Measurements from ENCODE around the gene ST3GAL4.
"Not testable (repeated sequence)": the region's sequence is repeated elsewhere in the genome, so short reads cannot be mapped to it uniquely, and the experiment has no call there.

Gene ST3GAL4

DNA sequence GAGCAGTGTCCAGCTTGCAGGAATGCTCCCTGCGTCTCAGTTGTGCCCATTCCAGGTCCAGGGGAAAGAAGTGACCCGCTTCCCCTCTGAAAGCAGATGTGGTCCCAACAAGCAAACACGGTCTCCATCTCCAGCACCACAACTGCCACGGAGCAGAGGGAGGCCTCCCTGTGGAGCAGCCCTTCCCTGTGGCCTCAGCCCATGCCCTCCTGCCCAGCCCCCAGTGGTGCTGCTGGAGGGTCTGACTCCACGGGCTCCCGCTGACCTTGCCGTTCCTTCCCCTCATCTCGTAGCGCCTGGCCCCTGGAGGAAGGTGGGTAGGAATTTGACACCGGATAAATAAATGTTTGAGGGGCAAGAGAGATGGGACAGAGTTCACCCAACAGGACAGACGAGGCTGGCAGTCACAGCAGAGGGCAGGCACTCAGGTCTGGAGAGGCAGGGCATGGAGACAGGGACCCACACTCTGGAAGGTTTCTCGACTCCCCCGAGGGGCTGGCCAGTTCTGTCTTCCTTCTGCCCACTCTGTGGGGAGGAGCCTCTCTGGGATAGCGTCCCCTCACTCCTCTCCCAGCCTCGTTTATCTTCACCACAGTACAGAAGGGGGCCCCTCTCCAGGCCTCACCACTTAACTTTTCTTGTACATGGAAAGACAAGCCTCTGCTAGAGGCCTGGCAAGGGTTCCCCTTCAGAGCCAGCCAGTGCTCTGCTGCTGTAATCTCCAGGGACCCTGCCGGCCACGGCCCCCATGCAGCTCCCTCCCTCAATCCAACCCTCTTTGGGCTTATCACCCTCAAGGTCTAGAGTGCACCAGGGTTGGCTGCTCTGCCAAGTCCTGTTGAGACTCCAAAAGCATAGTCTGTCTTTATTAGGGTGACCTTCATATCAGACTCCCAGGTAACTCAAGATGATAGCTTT lies 7.5 kb upstream of the ST3GAL4 start:
- DNase-seq, result no peak

DNA sequence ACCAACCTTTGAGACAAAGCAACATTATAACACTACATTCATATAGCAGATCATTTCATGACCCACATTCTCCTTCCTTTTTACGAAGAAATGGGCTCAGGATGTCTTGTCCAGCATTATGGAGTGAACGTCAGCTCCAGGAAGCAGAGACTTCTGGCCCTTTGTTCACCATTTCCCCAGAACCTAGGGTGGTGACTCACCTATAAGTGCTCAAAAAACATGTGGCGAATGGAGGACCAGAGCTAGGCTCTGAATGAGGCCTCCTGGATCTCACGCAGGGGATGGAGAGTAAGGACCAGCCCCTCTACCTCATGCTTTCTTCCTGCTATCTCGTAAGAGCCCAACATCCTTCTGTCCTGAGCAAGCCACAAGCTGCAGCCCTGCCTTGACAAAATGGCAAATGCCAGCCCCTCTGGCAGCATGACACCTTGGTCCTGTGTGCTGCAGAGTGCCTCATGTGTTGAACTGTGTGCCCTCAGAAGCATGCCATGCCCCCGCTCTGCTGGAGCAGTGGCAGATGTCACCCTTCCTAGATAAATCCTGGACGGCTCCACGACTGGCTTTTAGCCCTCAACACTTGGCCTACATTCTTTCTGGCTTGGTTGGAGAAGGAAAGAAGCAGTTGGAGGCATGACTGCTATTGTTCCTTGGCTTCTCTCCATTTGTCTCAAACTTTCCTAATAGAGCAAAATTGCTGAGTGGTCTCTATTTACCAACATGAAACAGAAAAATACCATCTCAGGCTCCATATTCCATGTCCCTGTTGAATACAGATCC lies 6.5 kb upstream of the ST3GAL4 start:
- DNase-seq, result no peak

DNA sequence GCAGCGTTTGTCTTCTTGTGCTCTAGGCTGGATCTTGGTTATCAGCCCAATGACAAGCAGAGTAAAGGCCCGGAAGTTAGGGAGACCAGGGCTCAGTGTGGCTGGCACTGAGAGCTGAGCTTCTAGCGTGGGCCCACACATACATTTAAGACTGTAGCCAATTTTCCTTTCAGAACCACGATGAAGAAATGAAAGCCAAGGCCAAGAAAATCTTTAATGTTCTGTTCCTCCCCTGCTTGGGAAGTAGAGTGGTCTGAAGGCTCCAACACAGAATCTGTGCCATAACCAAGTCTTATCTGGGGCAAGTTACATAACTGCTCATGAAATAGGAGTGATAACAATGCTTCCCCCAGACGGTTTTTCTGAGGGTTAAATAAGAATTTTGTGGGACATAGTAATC lies 4.7 kb upstream of the ST3GAL4 start:
- DNase-seq, result no peak

DNA sequence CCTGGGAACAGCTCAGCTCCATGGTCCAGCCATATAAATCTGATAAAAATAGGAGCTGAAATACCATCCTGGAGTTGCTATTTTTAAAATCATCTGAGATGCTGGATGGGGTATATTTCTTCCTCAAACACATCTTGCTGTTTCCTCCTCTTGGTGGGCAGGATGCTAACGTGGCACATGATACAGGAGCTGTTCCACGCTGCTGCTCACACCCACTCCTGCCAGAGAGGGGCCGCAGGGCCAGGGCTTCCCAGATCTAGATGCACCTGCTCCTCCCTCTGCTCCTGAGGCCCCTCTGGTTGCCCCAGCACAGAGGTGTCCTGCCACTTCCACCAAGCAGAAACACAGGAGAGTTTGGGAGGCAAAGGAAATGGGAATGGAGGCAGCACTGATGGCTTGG lies 3.3 kb upstream of the ST3GAL4 start:
- DNase-seq, result no peak

DNA sequence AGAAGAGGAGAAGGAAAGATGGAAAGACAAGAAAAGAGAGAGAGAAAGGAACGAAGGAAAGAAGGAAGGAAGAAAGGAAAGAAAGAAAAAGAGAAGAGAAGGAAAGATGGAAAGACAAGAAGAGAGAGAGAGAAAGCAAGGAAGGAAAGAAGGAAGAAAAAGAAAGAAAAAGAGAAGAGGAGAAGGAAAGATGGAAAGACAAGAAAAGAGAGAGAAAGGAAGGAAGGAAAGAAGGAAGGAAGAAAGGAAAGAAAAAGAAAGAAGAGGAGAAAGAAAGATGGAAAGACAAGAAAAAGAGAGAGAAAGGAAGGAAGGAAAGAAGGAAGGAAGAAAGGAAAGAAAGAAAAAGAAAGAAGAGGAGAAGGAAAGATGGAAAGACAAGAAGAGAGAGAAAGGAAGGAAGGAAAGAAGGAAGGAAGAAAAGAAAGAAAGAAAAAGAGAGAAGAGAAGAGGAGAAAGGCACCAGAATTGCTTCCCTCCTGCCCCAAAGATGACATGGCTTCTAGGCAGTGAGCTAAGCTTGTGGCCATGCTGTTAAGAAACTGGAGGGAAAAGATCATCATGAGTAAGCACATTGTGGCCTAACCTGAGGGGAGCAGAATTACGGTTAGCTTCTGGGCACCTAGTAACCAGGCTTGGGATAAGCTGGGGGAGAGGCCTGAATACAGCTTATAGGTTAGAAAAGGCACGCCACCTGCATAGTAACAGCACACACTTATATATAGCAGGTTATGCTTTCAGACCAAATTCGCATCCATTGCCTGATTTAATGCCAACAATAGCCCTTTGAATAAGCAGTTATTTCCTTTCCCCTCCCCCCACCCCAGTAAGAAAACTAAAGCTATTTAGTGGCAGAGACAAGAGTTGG lies 2.3 kb upstream of the ST3GAL4 start:
- no peak for DNase-seq

DNA sequence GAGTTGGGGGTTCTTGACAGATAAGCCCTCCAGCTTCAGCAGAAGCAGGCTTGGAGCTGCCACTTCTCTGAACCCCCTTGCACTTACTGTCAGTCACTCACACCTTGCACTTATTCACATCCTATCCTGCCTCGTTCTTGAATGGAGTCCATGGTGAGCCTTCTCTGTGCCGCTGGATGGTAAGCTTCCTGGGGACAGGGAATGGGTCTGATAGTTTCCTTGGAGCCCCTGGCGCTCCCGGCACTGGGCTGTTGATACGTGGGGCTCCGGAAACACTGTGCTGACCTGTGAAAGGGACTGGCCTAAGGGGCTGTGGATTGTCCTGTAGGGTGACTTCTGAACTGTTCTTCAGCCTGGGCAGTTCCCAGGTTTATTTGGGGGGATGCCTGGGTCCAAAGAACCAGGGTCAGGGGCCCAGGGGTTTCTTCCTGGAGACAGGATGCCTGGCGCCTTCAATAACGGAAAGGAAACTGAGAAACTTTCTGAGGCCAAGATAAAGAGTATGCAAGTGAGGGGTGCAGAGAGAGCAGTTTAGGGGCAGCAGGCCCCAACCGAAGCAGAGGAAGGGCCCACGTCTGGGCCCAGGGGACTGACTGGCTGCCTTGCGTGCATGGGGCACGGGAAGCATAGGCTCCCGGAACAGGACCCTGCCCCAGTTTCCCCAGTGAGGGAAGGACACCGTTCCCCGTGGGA lies 709 bp upstream of the ST3GAL4 start:
- no peak for DNase-seq

DNA sequence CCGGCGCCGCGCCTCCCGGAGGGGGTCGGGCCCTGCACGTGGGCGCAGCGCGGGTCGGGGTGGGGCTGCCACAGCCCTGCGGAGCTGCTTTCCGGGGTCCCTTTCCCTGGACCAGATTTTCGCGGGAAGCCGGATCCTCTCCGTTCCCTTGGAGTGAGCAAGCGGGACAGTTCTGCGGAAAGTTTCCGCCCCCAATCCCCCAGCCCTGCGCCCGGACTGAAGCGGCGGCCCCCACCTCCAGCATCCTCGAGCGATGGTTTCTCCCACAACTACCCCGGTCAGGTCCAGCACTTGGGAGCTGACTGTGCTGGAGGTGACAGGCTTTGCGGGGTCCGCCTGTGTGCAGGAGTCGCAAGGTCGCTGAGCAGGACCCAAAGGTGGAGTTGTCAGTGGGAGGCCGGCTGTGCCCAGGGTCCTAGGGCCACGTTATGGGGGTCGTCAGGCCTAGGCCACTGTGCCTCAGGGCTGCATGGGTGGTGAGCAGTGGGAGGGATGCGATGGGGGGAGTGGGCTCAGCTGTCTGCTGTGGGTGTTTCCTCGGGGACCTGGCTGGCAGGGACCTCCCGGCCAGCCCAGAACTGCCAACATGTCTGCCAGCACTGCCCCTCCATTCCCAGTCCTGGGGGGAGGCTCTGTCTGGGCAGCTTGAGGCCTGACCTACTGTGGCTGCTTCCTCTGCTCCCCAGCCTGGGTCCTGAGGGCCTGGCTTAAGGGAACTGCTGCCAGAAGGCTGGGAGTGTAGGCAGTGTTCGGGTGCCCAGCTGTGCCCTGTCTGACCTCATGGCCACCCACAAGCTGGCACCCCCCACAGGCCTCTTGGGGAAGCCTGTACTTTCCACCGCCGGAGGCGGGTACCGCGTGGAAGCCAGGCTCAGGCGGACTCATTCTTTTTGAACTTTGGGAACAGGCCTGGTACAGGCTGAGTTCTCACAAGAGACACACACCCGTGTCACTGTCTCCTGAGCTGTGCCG lies 726 bp downstream of the ST3GAL4 start:
- no peak for DNase-seq

DNA sequence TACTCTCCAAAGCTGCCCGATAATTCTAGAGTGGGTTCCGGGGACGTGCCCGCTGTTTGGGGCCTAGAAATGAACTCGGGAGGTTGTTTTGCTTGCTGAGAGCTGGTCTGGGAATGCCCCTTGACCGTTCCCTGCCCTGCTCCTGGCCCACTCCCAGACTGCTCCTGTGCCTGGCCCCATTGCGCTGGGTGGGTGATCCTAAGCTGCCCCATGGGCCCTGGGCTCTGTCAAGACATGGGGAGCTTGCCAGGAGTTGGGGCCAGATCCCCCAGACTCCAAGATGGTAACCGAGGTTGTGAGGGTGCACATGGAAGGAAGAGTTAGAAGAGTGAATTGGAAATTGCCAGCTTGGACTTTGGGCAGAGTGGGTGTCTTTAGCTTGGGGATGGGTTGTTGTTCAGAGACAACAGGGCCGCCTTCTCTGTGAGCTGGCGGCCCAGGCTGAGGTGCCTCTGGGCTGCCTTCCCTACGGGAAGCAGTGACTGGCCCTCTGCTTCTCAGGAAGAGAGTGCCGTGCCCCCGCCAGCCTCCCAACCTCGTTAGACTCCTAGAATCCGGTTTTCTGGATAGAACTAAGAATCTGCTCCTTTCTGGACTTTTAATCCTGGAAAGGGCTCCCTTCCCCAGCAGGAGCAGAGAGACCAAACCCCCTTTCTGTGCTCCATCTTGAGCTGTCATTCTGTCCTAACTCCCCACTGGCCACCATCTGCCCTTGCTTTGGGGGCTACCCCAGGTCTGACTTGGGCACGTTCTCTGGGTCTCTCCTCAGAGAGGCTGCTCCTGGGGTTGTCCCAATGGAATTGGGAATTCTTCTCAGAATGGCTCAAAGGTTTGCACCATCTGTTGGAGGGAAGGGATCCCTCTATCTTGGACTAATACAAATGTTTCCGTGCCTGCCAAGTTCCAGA lies 1.8 kb downstream of the ST3GAL4 start:
- DNase-seq, result no peak

DNA sequence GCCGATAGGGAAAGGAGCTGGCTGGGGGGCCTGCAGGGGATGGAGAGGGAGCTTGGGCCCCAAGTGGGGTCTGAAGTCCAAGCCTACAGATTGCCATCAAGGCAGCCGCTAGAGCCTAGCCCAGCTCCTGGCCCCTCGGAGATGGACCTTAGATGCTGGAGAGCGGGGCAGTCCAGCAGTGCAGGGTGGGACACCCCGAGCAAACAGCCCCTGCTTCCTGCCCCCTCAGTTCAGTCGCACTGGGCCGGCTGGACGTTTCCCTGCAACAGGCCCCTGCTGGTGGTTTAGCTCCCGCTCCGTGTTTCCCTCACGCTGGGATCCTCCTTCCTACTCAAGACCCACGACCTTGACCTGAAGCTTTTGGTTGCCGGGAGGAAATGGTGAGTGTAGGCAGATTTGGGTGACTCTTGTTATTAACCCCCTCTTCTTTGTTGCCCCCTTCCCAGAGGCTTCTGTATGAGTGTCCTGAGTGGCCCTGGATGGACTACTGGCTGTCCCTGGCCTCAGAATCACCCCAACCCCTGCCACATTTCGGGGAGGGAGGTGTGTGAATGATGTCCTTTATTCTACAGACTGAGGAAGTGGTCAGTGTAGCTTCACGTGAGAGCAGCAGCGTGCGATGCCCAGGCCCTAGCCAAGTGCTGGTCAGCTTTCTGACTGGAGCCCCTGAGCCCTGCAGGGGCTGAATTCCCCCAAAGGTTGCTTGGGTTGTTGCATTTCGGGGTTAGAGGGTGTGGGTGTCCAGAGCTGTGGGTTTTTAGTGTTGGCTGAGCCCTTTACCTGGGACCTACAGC lies 2.7 kb downstream of the ST3GAL4 start:
- no peak for DNase-seq

DNA sequence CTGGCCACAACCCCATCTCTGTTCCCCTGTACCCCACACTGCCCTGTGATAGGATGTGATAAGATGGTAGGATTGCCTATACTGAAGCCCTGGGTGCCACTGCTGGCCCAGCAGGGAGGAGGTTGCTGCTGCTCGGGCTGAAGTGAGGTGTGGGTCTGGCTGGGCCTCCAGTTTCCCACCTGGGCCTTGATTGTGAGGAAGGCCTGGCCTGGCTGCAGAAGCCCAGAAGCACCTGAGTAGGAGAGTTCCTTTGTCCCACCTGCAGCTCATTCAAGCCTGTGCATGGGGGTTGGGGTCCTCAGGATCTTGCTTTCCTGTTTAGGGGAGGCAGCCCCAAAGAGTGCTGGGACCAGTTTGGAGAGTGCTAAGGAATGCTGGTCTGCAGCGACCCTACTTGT lies 3.3 kb downstream of the ST3GAL4 start:
- DNase-seq, result no peak

DNA sequence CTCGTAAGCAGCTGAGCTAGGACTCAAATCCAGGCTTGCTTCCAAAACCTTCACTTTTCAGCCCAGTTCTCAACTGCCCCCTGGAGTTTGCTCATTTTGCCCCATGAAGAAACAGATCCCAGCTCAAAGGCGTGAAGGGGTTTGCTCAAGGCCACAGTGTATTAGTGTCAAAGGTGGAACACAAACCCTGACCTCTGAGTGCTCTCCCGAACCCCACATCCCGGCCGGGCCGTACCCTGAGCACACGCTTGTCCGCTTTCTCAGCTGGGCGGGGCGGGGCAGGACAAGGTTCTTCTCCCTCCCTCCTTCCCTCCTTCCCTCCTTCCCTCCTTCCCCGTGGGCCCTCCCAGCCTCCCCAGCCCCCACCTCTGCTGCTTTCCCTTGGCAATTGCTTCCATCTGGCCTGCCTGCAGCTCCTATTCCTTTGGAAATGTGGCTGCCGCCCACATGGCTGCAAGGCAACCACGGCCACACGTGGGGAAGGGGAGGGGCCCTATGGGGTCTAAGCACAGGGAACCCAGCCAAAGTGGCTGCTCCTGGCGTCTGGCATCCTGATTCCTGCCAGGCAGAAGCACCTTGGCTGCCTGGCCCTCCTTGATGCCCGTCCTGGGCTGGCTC lies 4.1 kb downstream of the ST3GAL4 start:
- no peak for DNase-seq

DNA sequence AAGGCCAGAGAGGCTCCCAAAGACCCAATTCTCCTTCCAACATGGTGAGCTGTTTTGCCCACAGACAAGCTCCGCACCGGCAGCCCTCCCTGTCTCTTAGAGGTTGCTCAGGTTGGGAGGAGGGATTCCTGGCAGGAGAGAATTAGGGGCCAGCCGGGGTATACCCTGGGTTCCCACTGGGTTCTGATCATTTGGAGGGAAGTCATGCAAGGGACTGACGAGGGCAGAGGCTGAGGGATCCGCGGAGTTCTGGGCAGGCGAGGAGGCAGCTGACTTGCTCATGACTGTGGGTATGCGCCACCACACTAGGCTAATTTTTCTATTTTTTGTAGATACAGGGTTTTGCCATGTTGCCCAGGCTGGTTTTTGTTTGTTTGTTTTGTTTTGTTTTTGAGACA lies 4.6 kb downstream of the ST3GAL4 start:
- DNase-seq, result no peak

DNA sequence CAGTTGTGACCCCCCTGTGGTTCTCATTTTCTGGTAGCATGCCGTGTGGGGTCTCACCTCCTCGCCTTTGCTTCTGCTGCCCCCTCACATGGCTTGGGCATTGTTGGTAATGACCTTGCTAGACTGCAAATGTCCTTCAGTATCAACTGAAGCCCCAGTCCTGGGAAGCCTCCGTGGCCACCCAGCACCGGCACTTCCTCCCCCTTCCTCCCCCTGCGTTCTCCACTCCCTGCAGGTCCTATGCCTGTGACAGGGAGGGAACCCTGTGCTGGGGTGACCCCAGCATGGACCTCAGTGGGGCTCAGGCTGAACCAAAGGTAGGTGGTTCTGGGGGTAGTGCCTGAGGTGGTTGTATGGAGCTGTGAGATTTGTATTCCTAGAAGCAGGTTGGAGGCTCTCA lies 5.9 kb downstream of the ST3GAL4 start:
- no peak for DNase-seq

DNA sequence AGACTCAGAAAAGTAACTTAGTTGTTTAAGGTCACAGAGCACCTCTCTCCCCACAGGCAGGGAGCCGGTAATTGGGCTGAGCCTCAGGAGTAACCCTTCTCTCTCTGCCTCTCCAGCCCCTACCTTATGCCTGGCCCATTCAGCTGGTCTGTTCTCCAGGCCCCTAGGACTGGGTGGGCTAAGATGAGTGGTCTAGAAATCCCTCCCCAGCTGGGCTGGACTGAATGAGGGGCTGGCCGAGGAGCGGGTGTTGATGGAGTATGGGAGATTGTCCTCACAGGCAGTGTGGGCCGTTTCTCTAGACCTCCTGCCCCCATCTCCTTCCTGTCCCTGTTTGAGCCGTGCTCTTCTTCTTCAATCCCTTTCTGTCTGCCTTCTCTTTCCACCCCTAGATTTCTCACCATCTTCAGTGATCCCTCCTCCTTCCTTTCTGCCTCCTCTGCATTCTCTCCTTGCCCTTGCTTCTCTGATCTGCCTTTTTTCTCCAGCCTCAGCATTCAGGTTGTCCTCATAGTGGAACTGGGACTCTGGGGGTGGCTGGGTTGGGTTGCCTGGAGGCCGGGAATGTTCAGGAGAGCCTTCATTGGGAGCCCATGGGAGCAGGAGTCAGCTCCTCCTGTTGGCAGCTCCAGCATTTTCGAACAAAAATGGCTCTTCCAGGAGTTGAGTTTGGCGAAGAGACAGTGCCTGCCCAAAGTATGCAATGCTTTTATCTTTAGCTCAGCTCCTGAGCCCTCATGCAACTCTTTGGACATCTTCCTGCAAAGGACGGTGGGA lies 7.6 kb downstream of the ST3GAL4 start:
- no peak for DNase-seq

DNA sequence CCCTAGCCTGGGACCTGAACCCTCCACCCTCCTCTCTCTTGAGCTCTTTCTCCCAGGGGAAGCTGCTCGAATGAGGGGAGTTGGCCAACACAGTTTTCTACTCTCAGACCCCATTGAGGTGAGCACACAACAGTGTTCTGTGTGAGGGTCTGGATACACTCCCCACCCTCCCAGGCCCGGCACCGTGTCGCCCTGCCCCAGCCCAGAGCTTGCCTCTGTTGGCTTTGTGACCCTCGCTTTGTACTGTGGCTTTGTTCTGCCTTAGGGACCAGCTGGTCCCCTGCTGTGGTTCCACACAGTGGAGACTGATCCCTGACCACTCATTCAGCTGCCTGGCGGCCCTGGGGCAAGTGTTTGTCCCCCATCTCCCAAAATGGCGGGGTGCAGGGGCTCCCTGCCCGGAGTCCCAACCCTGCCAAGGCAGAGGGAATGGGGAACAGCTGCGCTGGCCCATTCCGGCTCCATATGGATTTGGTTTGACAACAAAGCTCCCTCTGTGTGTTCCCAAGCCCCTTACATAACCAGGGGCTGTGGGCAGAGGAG lies 8.3 kb downstream of the ST3GAL4 start:
- DNase-seq, result no peak

DNA sequence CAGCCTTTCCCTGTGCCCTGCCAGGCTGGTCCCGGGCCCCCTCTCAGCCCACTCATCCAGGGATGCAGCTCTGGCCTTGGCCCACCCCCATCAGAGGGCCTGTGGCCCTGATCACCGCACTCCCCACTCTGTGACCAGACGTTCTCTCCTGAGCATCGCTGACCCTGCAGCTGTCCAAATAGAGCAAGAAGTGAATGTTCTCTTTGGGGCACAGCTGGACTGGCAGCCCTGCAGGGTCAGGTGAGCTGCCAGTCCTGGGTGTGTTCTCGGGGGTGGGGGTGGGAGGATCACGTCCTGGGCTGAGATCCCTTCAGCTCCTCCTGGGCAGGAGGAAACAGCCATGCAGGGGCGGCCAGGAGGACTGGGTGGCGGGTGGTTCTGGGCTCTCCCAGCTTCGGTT lies 9.2 kb downstream of the ST3GAL4 start:
- not testable (repeated sequence) for DNase-seq

DNA sequence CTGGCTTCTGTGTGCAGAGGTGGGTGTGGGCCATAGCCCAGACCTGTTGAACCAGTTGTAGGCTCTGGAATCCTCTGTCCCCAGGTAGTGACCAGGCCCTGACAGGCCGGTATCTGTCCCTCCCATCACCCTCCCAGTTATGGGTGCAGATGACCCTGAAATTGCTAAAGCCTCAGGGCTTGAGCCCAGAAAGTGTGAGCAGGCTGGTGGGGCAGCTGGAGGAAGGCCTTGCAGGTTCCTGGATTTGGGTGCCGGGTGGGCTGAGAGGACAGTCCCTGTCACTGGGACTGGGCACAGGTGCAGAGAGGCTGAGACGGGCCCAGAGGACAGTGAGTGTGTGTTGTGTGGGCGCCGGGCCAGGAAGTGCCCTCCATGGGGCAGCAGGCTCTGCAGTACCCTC lies 10.0 kb downstream of the ST3GAL4 start:
- not testable (repeated sequence) for DNase-seq
